Activated CD4-positive, alpha-beta T cell treated with anti-CD3 and anti-CD28 coated beads for 1 hour (primary cell): ENCODE data around the gene LRRC63.

Experiments
- DNase-seq: peaks from one replicate; pipeline ENCODE4 v3.0.0-alpha.2; 2020

The LRRC63 gene

DNA sequence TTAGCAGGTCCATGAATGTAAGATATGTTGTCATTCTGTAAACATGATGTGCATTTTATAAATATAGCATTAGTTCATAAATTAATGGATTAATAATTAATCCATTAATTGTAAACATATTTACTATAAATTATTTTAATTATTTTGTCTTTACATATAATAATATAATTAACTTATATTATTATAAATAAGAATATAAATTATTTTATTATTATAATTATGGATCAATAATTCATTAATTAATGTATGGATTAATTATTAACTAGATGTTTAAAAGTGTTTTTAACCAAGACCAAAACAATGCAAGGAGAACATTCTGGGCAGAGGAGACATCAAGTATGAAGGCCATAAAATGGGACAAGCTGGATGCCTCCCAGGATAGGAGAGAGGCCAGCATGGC lies 103.3 kb downstream of the LRRC63 start:
- DNase-seq = no peak

DNA sequence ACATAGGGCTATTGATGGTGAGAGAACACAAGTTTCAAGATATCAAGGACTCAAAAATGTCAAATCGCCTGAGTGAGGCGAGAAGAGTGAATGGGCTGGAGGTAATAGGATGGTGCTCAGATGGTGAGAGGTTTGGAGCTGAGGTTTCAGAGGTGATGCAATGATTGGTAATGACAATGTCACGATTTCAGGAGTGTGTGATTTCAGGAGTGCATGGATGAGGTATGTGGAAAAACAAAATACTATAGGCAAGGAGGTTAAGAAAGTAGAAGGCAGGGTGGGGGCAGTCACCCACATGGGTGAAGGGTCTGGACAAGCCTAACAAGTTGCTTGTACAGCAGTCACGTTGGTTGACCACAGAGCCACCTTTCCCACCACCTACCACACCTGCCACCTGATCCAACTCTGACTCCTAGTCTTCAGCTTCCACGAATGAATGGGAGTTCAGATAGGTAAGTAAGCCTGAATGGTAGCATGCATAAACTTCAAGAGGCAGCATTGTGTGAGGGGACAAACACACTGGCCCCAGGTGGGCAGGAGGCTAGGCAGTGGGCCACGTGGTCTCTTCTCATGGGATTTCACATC lies 103.9 kb downstream of the LRRC63 start:
- no peak for DNase-seq

DNA sequence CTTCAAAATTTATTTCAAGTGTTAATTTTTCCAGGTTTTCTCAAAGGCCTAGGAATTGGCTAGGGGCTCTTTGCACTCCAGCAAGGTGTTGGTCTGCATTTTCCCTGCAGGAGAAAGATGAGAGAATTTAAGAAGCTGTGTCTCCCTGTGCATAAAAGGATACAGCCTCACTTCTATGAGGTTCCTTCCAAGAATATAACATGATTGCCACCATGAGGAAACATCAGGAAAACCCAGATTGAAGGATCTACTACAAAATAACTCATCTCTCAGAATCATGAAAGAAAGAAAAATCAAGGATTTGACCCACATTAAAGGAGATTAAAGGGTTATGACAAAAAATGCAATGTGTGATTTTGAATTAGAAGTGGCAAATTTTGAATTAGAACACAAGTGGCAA lies 105.4 kb downstream of the LRRC63 start:
- no peak for DNase-seq

DNA sequence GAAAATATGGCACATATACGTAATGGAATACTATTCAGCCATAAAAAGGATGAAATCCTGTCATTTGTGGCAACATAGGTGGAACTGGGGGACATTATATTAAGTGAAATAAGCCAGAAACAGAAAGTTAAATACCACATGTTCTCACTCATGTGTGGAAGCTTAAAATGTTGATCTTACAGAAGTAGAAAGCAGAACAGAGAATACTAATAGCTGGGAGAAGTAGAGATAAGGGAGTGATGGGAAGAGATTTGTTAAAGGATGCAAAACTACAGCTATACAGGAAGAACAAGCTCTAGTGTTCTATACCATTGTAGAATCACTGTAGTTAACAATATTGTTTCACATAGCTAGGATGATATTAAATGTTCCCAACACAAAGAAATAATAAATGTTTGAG lies 107.3 kb downstream of the LRRC63 start:
- no peak for DNase-seq

DNA sequence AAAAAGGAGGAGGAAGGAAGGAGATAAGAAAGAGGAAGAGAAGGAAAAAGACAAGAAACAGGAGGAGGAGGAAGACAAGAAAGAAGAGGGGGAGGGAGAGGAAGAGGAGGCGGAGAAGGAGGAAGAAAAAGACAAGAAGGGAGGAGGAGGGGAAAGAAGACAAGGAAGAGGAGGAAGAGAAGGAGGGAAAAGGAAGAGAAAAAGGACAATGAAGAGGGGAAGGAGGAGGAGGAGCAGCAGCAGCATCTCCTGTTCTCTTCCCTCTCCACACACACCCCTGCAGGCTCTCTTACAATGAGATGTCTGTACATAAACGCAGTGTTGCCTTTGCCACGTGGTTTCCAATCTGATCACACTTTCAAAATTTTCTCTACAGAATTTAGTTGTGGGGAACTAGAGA lies 108.7 kb downstream of the LRRC63 start:
- DNase-seq = no peak

DNA sequence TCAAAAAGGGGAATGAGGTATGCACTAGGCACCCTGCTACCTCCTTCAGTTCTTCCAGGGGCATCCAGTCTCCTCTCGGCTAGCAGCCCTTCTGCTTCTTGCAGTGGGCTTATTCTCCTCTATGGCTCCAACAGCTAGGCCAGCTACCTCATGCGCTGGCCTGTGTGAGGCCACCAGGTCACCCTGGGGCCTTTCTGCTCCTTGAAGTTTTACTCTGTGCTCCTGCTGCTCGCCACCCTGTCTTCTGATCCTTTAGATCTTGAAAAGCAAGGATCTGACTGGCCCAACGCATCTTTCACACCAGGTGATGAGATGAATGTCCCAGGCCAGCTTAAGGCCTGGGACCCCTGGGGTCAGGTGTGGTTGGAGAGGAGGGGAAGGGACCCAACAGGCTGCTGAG lies 109.1 kb downstream of the LRRC63 start:
- no peak for DNase-seq

DNA sequence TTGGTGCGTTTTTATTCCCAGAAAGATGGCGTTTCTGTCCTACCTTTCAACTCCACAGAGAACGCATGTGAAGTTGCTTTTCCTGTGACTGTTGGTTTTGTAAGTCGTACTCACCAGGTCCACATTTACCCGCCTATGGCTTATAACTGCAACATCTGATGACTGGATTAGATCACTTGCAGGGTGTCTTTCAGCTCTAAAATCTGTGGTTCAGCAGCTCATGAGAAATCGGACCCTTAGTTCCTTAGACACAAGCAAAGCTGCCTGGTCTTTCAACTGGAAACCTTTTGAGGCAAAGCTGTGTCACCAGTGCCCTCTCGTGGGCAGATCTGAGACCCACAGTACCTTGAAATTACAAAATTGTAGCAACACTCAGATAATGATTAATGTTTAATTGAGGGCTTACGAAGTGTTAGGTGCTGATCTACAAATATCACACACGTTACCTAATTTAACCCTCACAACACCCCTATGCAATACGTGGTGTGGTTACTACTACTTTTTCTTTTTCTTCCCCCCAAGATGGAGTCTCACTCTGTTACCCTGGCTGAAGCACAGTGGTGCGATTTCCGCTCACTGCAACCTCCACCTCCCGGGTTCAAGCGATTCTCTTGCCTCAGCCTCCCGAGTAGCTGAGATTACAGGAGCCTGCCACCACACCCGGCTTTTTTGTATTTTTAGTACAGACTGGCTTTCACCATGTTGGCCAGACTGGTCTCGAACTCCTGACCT lies 109.9 kb downstream of the LRRC63 start:
- DNase-seq = peak; percentile 60

DNA sequence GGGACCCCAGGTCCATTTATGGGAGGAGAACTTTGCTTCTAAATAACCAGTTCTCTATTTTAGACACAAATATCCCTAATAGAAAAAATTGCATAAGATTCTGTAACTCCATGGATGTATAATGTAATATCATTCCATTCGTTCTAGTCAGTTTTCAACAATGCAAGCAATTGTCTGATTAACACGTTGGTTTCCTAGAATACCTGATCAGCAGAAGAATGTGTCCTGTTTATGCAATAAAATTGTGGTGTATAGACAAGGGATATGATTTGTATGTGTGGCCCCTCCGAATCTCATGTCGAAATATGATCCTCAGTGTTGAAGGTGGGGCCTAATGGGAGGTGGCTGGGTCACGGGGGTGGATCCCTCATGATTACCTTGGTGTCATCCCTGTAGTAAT lies 113.2 kb downstream of the LRRC63 start:
- no peak for DNase-seq
